ENCODE measurements around the gene PGA5.

DNA sequence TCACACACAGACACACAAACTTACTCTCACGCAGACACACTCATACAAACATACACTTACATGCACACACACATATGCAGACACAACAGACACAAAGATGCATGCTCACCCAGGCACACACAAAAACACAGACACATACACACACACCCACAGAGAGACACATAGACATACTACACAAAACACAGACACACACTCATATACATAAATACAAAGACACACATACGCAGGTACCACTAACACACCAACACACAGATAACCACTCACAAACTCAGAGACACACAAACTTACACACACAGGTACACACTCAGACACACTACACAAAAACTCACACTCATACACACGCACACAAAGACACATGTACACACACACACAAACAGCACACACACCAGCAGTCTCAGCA, 31.8 kb downstream of the PGA5 start:
- TF ChIP-seq EZH2 (IDR thresholded peaks at IDR 0.05; ENCODE audit: borderline replicate concordance, low read depth, low read length, poor library complexity, severe bottlenecking): no peak
- TF ChIP-seq, protein P1, sequence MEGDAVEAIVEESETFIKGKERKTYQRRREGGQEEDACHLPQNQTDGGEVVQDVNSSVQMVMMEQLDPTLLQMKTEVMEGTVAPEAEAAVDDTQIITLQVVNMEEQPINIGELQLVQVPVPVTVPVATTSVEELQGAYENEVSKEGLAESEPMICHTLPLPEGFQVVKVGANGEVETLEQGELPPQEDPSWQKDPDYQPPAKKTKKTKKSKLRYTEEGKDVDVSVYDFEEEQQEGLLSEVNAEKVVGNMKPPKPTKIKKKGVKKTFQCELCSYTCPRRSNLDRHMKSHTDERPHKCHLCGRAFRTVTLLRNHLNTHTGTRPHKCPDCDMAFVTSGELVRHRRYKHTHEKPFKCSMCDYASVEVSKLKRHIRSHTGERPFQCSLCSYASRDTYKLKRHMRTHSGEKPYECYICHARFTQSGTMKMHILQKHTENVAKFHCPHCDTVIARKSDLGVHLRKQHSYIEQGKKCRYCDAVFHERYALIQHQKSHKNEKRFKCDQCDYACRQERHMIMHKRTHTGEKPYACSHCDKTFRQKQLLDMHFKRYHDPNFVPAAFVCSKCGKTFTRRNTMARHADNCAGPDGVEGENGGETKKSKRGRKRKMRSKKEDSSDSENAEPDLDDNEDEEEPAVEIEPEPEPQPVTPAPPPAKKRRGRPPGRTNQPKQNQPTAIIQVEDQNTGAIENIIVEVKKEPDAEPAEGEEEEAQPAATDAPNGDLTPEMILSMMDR (conservative IDR thresholded peaks at IDR 0.05; ENCODE audit: low read depth, low read length): no peak

Data from A673 (cell line).